OCI-LY1 (cell line): ENCODE measurements around the gene CHST3.

ENCODE experiments used
- H2AFZ ChIP-seq: fragments of 200-600 bp; sonication (generic), shearing (Covaris generic); 2 replicates; pipeline ENCODE4 v1.6.0; 2014; ENCODE audit warnings: antibody characterized with exemption, mild to moderate bottlenecking, low read length
- H3F3A ChIP-seq: fragments of 200-600 bp; sonication (generic), shearing (Covaris generic); 2 replicates; pipeline ENCODE4 v1.6.0; 2014; ENCODE audit warnings: mild to moderate bottlenecking, antibody characterized with exemption, low read length, moderate library complexity; ENCODE audit not compliant: insufficient read depth
- H3K27ac ChIP-seq: fragments of 200-600 bp; sonication (generic); 2 replicates; pipeline ENCODE4 v1.5.1; 2014; ENCODE audit warnings: low read length, mixed run types, mild to moderate bottlenecking, low read depth; ENCODE audit not compliant: poor library complexity, severe bottlenecking
- H3K27me3 ChIP-seq: fragments of 200-600 bp; sonication (generic); 2 replicates; pipeline ENCODE4 v1.6.0; 2014; ENCODE audit warnings: antibody characterized with exemption, mild to moderate bottlenecking, low read length, moderate library complexity; ENCODE audit not compliant: insufficient read depth
- H3K36me3 ChIP-seq: fragments of 200-600 bp; sonication (generic); 2 replicates; pipeline ENCODE4 v1.6.1; 2014; ENCODE audit warnings: mild to moderate bottlenecking, antibody characterized with exemption, low read length, moderate library complexity, mixed read lengths; ENCODE audit not compliant: insufficient read depth
- H3K4me1 ChIP-seq: fragments of 200-600 bp; sonication (generic); 2 replicates; pipeline ENCODE4 v1.5.1; 2014; ENCODE audit warnings: mild to moderate bottlenecking, low read length, moderate library complexity; ENCODE audit not compliant: insufficient read depth, severe bottlenecking
- H3K4me2 ChIP-seq: fragments of 200-600 bp; sonication (generic), shearing (Covaris generic); 2 replicates; pipeline ENCODE4 v1.6.1; 2014; ENCODE audit warnings: low read length
- H3K4me3 ChIP-seq: fragments of 200-600 bp; sonication (generic); 2 replicates; pipeline ENCODE4 v1.5.1; 2014; ENCODE audit warnings: low read length, low read depth, mild to moderate bottlenecking, mixed read lengths; ENCODE audit not compliant: poor library complexity, severe bottlenecking
- H3K79me2 ChIP-seq: fragments of 200-600 bp; shearing (Covaris generic); 2 replicates; pipeline ENCODE4 v1.6.1; 2016; ENCODE audit warnings: mixed run types, low read length, mixed read lengths; ENCODE audit not compliant: insufficient read depth
- H3K9ac ChIP-seq: fragments of 200-600 bp; sonication (generic), shearing (Covaris generic); 2 replicates; pipeline ENCODE4 v1.6.1; 2014; ENCODE audit warnings: mild to moderate bottlenecking, low read length, mixed read lengths
- H3K9me2 ChIP-seq: fragments of 200-600 bp; sonication (generic), shearing (Covaris generic); 2 replicates; pipeline ENCODE4 v1.6.1; 2014; ENCODE audit warnings: low read depth, mild to moderate bottlenecking, low read length, mixed read lengths
- H3K9me3 ChIP-seq: fragments of 200-600 bp; shearing (Covaris generic); 2 replicates; pipeline ENCODE4 v1.6.1; 2014; ENCODE audit warnings: low read length, mixed read lengths
- H4K20me1 ChIP-seq: fragments of 200-600 bp; sonication (generic), shearing (Covaris generic); 2 replicates; pipeline ENCODE4 v1.6.0; 2016; ENCODE audit warnings: mild to moderate bottlenecking, low read length; ENCODE audit not compliant: insufficient read depth
- EZH2 ChIP-seq: fragments of 200-600 bp; sonication (generic), shearing (Covaris generic); IDR thresholded peaks from 2 replicates; pipeline ENCODE4 v1.8.0; 2017; ENCODE audit warnings: borderline replicate concordance, mixed run types, mild to moderate bottlenecking, antibody characterized with exemption, low read length, moderate library complexity, mixed read lengths
- TF ChIP-seq, protein P1 (sequence below): fragments of 200-600 bp; sonication (generic), shearing (Covaris generic); IDR thresholded peaks from 2 replicates; pipeline ENCODE4 v1.5.1; 2017; ENCODE audit warnings: mild to moderate bottlenecking, antibody characterized with exemption, low read length, moderate library complexity, mixed read lengths

Gene CHST3

DNA sequence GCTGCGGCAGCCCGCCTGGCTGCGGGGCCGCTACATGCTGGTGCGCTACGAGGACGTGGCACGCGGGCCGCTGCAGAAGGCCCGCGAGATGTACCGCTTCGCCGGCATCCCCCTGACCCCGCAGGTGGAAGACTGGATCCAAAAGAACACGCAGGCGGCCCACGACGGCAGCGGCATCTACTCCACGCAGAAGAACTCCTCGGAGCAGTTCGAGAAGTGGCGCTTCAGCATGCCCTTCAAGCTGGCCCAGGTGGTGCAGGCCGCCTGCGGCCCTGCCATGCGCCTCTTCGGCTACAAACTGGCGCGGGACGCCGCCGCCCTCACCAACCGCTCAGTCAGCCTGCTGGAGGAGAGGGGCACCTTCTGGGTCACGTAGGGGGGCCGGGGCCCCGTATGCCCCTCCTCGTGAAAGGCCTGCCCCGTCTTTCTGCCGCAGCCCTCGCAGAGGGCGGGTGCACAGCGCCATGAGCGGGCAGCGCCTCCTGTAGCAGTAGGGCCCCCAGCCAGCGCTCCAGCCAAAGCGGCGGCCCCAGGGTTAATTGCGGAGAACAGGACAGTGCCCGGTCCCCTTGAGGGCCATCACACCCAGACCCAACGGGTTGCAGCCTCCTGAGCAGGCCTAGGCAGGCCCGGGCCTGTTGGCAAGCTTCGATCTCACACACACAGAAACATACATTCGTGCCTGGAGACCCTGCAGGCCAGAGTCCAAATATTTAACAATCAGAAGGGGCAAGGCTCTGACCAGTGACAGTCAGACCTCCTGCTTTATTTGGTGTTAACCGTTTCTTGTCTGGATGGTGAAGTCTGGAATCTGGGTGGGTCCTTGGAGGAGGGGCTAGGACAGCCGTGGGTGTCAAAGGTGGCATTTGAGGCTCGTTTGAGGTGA lies 44.1 kb downstream of the CHST3 start:
- Histone ChIP-seq H3K4me3 (no peak overlapping the region), H3K36me3 (no peaks in the 10 kb centered on the region), H3K4me1 (no peaks in the 10 kb centered on the region), H3K9me2 (no peaks in the 10 kb centered on the region), H3K9ac (no peak overlapping the region), H3K79me2 (no peaks in the 10 kb centered on the region), H3K27ac (no peak overlapping the region), H3K27me3 (peaks cover 5% of the 10 kb centered on the region; the same call in 1 of the 2 replicates), H3F3A (no peaks in the 10 kb centered on the region), H2AFZ (no peak overlapping the region), H3K9me3 (no peaks in the 10 kb centered on the region), H4K20me1 (no peaks in the 10 kb centered on the region), H3K4me2 (no peak overlapping the region)
- no peak for TF ChIP-seq EZH2
- TF ChIP-seq, protein P1, sequence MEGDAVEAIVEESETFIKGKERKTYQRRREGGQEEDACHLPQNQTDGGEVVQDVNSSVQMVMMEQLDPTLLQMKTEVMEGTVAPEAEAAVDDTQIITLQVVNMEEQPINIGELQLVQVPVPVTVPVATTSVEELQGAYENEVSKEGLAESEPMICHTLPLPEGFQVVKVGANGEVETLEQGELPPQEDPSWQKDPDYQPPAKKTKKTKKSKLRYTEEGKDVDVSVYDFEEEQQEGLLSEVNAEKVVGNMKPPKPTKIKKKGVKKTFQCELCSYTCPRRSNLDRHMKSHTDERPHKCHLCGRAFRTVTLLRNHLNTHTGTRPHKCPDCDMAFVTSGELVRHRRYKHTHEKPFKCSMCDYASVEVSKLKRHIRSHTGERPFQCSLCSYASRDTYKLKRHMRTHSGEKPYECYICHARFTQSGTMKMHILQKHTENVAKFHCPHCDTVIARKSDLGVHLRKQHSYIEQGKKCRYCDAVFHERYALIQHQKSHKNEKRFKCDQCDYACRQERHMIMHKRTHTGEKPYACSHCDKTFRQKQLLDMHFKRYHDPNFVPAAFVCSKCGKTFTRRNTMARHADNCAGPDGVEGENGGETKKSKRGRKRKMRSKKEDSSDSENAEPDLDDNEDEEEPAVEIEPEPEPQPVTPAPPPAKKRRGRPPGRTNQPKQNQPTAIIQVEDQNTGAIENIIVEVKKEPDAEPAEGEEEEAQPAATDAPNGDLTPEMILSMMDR: no peak

- Histone ChIP-seq H3K4me1 (no peaks in the 10 kb centered on the region), H3F3A (no peaks in the 10 kb centered on the region), H2AFZ (no peak overlapping the region), H3K79me2 (no peaks in the 10 kb centered on the region), H3K9me3 (no peaks in the 10 kb centered on the region), H3K4me3 (no peak overlapping the region), H3K9me2 (no peaks in the 10 kb centered on the region), H4K20me1 (no peaks in the 10 kb centered on the region), H3K27me3 (peaks cover 5% of the 10 kb centered on the region; the same call in 1 of the 2 replicates), H3K27ac (no peak overlapping the region), H3K36me3 (no peaks in the 10 kb centered on the region), H3K9ac (no peak overlapping the region), H3K4me2 (no peak overlapping the region)
- no peak for TF ChIP-seq EZH2
- TF ChIP-seq, protein P1: no peak
Measured at GRCh38 chr10:72009051-72009424, 44.8 kb downstream of the CHST3 start.

- Histone ChIP-seq H3K79me2 (no peaks in the 10 kb centered on the region), H3K9me3 (no peaks in the 10 kb centered on the region), H3K27me3 (peaks cover 5% of the 10 kb centered on the region; the same call in 1 of the 2 replicates), H3K27ac (no peak overlapping the region), H3K36me3 (no peaks in the 10 kb centered on the region), H3F3A (no peaks in the 10 kb centered on the region), H3K9ac (no peak overlapping the region), H4K20me1 (no peaks in the 10 kb centered on the region), H2AFZ (no peak overlapping the region), H3K9me2 (no peaks in the 10 kb centered on the region), H3K4me2 (no peak overlapping the region), H3K4me3 (no peak overlapping the region), H3K4me1 (no peaks in the 10 kb centered on the region)
- TF ChIP-seq EZH2: no peak
Measured at GRCh38 chr10:72009425-72010081, 45.4 kb downstream of the CHST3 start.
